OCI-LY3 (cell line): Measurements from ENCODE around the gene SH2D4B.

Source experiments
- H2AFZ ChIP-seq: fragments of 200-600, 300-600 bp; shearing (Covaris generic); 2 replicates; pipeline ENCODE4 v1.6.0; 2014; ENCODE audit warnings: antibody characterized with exemption, low read depth, low read length
- H3K27ac ChIP-seq: fragments of 200-600, 300-600 bp; sonication (generic); 2 replicates; pipeline ENCODE4 v1.5.1; 2014; ENCODE audit warnings: mild to moderate bottlenecking, low read length, moderate library complexity, mixed read lengths
- H3K27me3 ChIP-seq: fragments of 200-600, 300-600 bp; sonication (generic); 2 replicates; pipeline ENCODE4 v1.6.1; 2014; ENCODE audit warnings: low read depth, low read length, mixed read lengths
- H3K36me3 ChIP-seq: fragments of 200-600, 300-600 bp; sonication (generic); replicated peaks from 2 replicates; pipeline ENCODE3; 2014; ENCODE audit warnings: low read depth, low read length, mixed read lengths
- H3K4me1 ChIP-seq: fragments of 300-600, 200-600 bp; sonication (generic); 2 replicates; pipeline ENCODE4 v1.6.1; 2014; ENCODE audit warnings: low read length, mixed read lengths
- H3K4me2 ChIP-seq: fragments of 200-600, 300-600 bp; sonication (generic); 2 replicates; pipeline ENCODE4 v1.6.1; 2014; ENCODE audit warnings: low read length, mixed read lengths
- H3K4me3 ChIP-seq: fragments of 300-600, 200-600 bp; sonication (generic); 2 replicates; pipeline ENCODE4 v1.5.1; 2014; ENCODE audit warnings: antibody characterized with exemption, mild to moderate bottlenecking, low read length, moderate library complexity
- H3K79me2 ChIP-seq: fragments of 300-600, 200-600 bp; shearing (Covaris generic); 2 replicates; pipeline ENCODE4 v1.6.1; 2014; ENCODE audit warnings: mild to moderate bottlenecking, low read length, mixed read lengths
- H3K9ac ChIP-seq: fragments of 300-600, 200-600 bp; shearing (Covaris generic); 2 replicates; pipeline ENCODE4 v1.6.0; 2014; ENCODE audit warnings: mild to moderate bottlenecking, low read length, moderate library complexity
- H3K9me3 ChIP-seq: fragments of 200-600, 300-600 bp; shearing (Covaris generic); 2 replicates; pipeline ENCODE4 v1.6.1; 2014; ENCODE audit warnings: low read length, mixed read lengths; ENCODE audit not compliant: insufficient read depth
- H4K20me1 ChIP-seq: fragments of 200-600, 300-600 bp; sonication (generic); 2 replicates; pipeline ENCODE4 v1.6.1; 2016; ENCODE audit warnings: low read length, mixed read lengths; ENCODE audit not compliant: insufficient read depth
- EZH2phosphoT487 ChIP-seq: fragments of 200-600 bp; shearing (Covaris generic); IDR thresholded peaks from 2 replicates; pipeline ENCODE4 v1.6.1; 2018; ENCODE audit warnings: antibody characterized with exemption, mixed run types, low read depth
- TF ChIP-seq, protein P1 (sequence below): fragments of 200-600, 300-600 bp; sonication (generic); IDR thresholded peaks from 2 replicates; pipeline ENCODE4 v1.5.1; 2014; ENCODE audit warnings: antibody characterized with exemption, low read length, low read depth

SH2D4B gene

GRCh38 chr10:80579849-80580637 is 42.3 kb downstream of the SH2D4B start:
- Histone ChIP-seq H3K4me2 (no peak overlapping the region), H3K36me3 (no peaks in the 10 kb centered on the region), H3K79me2 (no peaks in the 10 kb centered on the region), H2AFZ (no peak overlapping the region), H4K20me1 (no peaks in the 10 kb centered on the region), H3K27ac (no peak overlapping the region), H3K4me1 (no peaks in the 10 kb centered on the region), H3K9me3 (no peaks in the 10 kb centered on the region), H3K27me3 (peaks cover 13% of the 10 kb centered on the region), H3K9ac (no peak overlapping the region), H3K4me3 (no peak overlapping the region)
- TF ChIP-seq, protein P1, sequence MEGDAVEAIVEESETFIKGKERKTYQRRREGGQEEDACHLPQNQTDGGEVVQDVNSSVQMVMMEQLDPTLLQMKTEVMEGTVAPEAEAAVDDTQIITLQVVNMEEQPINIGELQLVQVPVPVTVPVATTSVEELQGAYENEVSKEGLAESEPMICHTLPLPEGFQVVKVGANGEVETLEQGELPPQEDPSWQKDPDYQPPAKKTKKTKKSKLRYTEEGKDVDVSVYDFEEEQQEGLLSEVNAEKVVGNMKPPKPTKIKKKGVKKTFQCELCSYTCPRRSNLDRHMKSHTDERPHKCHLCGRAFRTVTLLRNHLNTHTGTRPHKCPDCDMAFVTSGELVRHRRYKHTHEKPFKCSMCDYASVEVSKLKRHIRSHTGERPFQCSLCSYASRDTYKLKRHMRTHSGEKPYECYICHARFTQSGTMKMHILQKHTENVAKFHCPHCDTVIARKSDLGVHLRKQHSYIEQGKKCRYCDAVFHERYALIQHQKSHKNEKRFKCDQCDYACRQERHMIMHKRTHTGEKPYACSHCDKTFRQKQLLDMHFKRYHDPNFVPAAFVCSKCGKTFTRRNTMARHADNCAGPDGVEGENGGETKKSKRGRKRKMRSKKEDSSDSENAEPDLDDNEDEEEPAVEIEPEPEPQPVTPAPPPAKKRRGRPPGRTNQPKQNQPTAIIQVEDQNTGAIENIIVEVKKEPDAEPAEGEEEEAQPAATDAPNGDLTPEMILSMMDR = no peak
- TF ChIP-seq EZH2phosphoT487 = no peak

- Histone ChIP-seq H3K79me2 (no peaks in the 10 kb centered on the region), H3K4me2 (no peak overlapping the region), H3K4me1 (no peaks in the 10 kb centered on the region), H3K9ac (no peak overlapping the region), H2AFZ (no peak overlapping the region), H3K36me3 (no peaks in the 10 kb centered on the region), H3K27me3 (peaks cover 13% of the 10 kb centered on the region), H3K4me3 (no peak overlapping the region), H4K20me1 (no peaks in the 10 kb centered on the region), H3K9me3 (no peaks in the 10 kb centered on the region), H3K27ac (no peak overlapping the region)
- TF ChIP-seq EZH2phosphoT487 = no peak
- TF ChIP-seq, protein P1 = no peak
These were observed 43.2 kb downstream of the SH2D4B start for GRCh38 chr10:80580638-80581468.

DNA sequence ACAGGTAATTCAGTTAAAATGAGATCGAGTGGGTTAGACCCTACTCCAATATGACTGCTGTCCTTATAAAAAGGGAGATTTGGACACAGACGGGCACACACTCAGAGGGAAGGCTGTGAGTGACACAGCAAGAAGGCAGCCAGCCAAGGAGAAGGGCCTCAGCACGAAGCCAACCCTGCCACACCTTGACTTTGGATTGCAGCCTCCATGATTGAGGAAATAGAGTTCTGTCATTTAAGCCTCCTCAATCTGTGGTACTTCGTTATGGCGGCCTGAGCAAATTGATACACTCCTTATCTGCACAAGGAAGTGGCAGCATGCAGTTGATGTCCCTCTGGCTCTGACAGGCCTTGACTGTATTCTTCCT is 43.8 kb downstream of the SH2D4B start:
- H3K27ac ChIP-seq = no peak overlapping the region
- no peak overlapping the region for H3K4me2 ChIP-seq
- H4K20me1 ChIP-seq = no peaks in the 10 kb centered on the region
- no peaks in the 10 kb centered on the region for H3K4me1 ChIP-seq
- H3K4me3 ChIP-seq = no peak overlapping the region
- peaks cover 13% of the 10 kb centered on the region for H3K27me3 ChIP-seq
- TF ChIP-seq, protein P1 = no peak
- TF ChIP-seq EZH2phosphoT487 = no peak
- no peak overlapping the region for H2AFZ ChIP-seq
- H3K79me2 ChIP-seq = no peaks in the 10 kb centered on the region
- no peaks in the 10 kb centered on the region for H3K36me3 ChIP-seq
- H3K9ac ChIP-seq = no peak overlapping the region
- no peaks in the 10 kb centered on the region for H3K9me3 ChIP-seq

GRCh38 chr10:80582286-80582960 is 44.7 kb downstream of the SH2D4B start:
- Histone ChIP-seq H3K9me3 (no peaks in the 10 kb centered on the region), H3K4me3 (no peak overlapping the region), H2AFZ (no peak overlapping the region), H4K20me1 (no peaks in the 10 kb centered on the region), H3K79me2 (no peaks in the 10 kb centered on the region), H3K27ac (no peak overlapping the region), H3K9ac (no peak overlapping the region), H3K27me3 (peaks cover 13% of the 10 kb centered on the region), H3K4me2 (no peak overlapping the region), H3K4me1 (no peaks in the 10 kb centered on the region), H3K36me3 (no peaks in the 10 kb centered on the region)
- no peak for TF ChIP-seq EZH2phosphoT487
- TF ChIP-seq, protein P1 = no peak
